Spleen (tissue), 11 donors: ENCODE data around the gene VSTM4. TPM values are rescaled to one million over a fixed set of nuclear protein-coding genes. Genes with fewer than 3 reads are reported as not detected.

Source experiments
- DNase-seq: peaks from one replicate; pipeline ENCODE4 v3.0.0-alpha.2; 2020
- H3K27ac ChIP-seq, 8 donors: fragments of 200-600 bp; sonication (generic) in 7 of 8; 1 replicate in 4 of 8; 2 replicates in 4 of 8; pipeline versions ENCODE4 v1.5.0 to v1.8.0; 2016 to 2021; ENCODE audit warnings: inconsistent platforms in 4 of 8, mild to moderate bottlenecking in 4 of 8, moderate library complexity in 1 of 8
- H3K27me3 ChIP-seq, 7 donors: fragments of 200-600 bp; sonication (generic) in 6 of 7; replicated peaks in 1 of 7; 1 replicate in 4 of 7; 2 replicates in 3 of 7; pipeline versions ENCODE4 v1.5.0 to v1.8.0; 2016 to 2021; ENCODE audit warnings: inconsistent platforms in 3 of 7, mild to moderate bottlenecking in 1 of 7
- H3K36me3 ChIP-seq, 6 donors: fragments of 200-600 bp; sonication (generic) in 5 of 6; 1 replicate in 4 of 6; 2 replicates in 2 of 6; pipeline versions ENCODE4 v1.5.0 to v1.8.0; 2016 to 2021; ENCODE audit warnings: inconsistent platforms in 2 of 6
- H3K4me1 ChIP-seq, 6 donors: fragments of 200-600 bp; sonication (generic) in 5 of 6; 1 replicate in 3 of 6; 2 replicates in 3 of 6; pipeline versions ENCODE4 v1.5.0 to v1.8.0; 2016 to 2021; ENCODE audit warnings: inconsistent platforms in 3 of 6
- H3K4me3 ChIP-seq, 8 donors: fragments of 200-600 bp; sonication (generic) in 7 of 8; 1 replicate in 4 of 8; 2 replicates in 4 of 8; pipeline versions ENCODE4 v1.5.0 to v1.8.0; 2016 to 2021; ENCODE audit warnings: inconsistent platforms in 4 of 8, mild to moderate bottlenecking in 4 of 8, moderate library complexity in 2 of 8
- H3K9me3 ChIP-seq, 8 donors: fragments of 200-600 bp; sonication (generic) in 7 of 8; 1 replicate in 4 of 8; 2 replicates in 4 of 8; pipeline versions ENCODE4 v1.5.0 to v1.8.0; 2016 to 2021; ENCODE audit warnings: inconsistent platforms in 4 of 8
- POLR2A ChIP-seq, 3 donors: fragments of 450-650 bp; IDR thresholded peaks; one replicate each; pipeline ENCODE4 v1.5.1; 2017; ENCODE audit warnings: antibody characterized with exemption in 3 of 3, mild to moderate bottlenecking in 1 of 3
- POLR2AphosphoS5 ChIP-seq, 3 donors: sonication (generic); formaldehyde crosslinking; IDR thresholded peaks; one replicate each; pipeline ENCODE4 v1.5.1; 2017; ENCODE audit warnings: antibody characterized with exemption in 3 of 3
- WGBS, 5 donors: extraction: QIAGEN DNeasy Blood & Tissue Kit in 3 of 5; methylation state at CpG; one replicate each; pipeline versions ENCODE4 v1.1.5 to v1.1.7; 2013 to 2018; 5-methylcytosine and 5-hydroxymethylcytosine counted together
- intact Hi-C: fragments of 100-400 bp; cut with DNase I; formaldehyde crosslinking; loops from one replicate; pipeline ENCODE4 v1.15.0; 2023; ENCODE audit warnings: low total_unique reads
- polyA plus RNA-seq, 3 donors: library from polyadenylated mRNA; stranded (reverse); fragments of 200-250 nt; gene quantifications; one replicate each; pipeline ENCODE4 v1.2.1, GENCODE V29; 2013
- total RNA-seq, 7 donors: library from RNA; depleted of rRNA in 3 of 7; stranded (reverse); fragments of >200 nt in 3 of 7; fragmentation: NEBNext Ultra II Directional in 4 of 7; extraction: Animal tissue kit (Norgen Biotek cat#: 25700) in 4 of 7; gene quantifications; one replicate each; pipeline versions ENCODE4 v1.1.0 to v1.2.1, GENCODE V29; 2016 to 2021
- TF ChIP-seq, protein P1 (sequence below), 11 experiments: fragments of 200-600 bp in 7 of 11; fragments of 450-650 bp in 4 of 11; sonication (generic) in 4 of 11; IDR thresholded peaks in 8 of 11; conservative IDR thresholded peaks in 3 of 11; 1 replicate in 7 of 11; 2 replicates in 4 of 11; pipeline versions ENCODE4 v1.4.0 to v1.8.0; 2016 to 2021; ENCODE audit warnings: antibody characterized with exemption in 11 of 11, inconsistent platforms in 4 of 11, mild to moderate bottlenecking in 1 of 11
- donor health status: healthy with polysubstance abuse.
- donor health status: DM: no; HTN: no; CAD: no; lungs with moderate emphysema.
- donor health status: DM: no; HTN: no; CAD: no.
- donor health status: Bipolar disorder and iron deficiency.
- donor health status: healthy.
- donor health status: DM: no; HTN: no; CAD: no.
- donor health status: DM: yes; HTN: yes; CAD: no.

The VSTM4 gene
- total and polyA plus RNA-seq, 10 donors, result 0.57 to 6.8 (median 3.1) TPM

DNA sequence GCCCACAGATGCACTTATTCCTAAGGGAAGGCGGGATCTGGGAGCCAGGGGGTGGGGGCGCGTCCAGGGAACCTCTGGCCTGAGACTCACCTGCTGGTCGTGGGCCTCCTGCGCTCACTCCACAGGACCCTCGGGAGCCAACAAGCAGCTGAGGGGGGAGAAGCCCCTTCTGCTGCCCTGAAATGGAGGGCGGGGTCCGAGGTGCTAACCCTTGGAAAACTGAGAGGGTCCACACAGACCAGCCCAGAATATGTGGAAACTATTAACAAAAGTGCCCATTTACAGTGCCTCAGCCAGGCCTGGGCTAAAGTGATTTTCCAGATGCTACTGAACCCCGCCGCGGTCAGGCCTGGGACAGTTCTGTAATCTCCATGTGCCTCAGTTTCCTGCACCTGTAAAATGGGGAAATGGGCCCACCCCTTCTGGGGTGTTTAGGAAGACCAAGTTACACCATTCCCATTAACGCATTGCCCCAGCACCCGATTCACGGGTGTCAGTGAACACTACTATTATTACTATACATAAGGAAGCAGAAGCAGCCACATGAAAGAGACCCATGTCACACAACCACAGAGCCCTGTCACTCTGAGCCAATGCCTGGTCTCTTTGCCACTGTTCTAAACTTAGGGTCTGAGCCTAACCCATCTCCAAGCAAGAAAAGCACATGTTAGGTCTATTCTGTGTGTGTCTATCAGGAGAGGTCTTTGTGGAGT, 630 bp upstream of the VSTM4 start:
- Histone ChIP-seq H3K4me1 (peaks cover 0 to 10% (median 5%) of the 10 kb centered on the region in 6 donors), H3K4me3 (peak overlapping the region in 1 of 8 donors; percentile 67), H3K27me3 (peaks cover 0 to 48% (median 14%) of the 10 kb centered on the region in 7 donors), H3K9me3 (no peaks in the 10 kb centered on the region), H3K36me3 (no peaks in the 10 kb centered on the region), H3K27ac (no peak overlapping the region)
- TF ChIP-seq POLR2A (IDR thresholded peaks at IDR 0.05) (no peak), POLR2AphosphoS5 (IDR thresholded peaks at IDR 0.05) (no peak)
- TF ChIP-seq, protein P1, sequence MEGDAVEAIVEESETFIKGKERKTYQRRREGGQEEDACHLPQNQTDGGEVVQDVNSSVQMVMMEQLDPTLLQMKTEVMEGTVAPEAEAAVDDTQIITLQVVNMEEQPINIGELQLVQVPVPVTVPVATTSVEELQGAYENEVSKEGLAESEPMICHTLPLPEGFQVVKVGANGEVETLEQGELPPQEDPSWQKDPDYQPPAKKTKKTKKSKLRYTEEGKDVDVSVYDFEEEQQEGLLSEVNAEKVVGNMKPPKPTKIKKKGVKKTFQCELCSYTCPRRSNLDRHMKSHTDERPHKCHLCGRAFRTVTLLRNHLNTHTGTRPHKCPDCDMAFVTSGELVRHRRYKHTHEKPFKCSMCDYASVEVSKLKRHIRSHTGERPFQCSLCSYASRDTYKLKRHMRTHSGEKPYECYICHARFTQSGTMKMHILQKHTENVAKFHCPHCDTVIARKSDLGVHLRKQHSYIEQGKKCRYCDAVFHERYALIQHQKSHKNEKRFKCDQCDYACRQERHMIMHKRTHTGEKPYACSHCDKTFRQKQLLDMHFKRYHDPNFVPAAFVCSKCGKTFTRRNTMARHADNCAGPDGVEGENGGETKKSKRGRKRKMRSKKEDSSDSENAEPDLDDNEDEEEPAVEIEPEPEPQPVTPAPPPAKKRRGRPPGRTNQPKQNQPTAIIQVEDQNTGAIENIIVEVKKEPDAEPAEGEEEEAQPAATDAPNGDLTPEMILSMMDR (IDR thresholded peaks at IDR 0.05 in 8 of 11, conservative IDR thresholded peaks at IDR 0.05 in 3 of 11), result no peak
- DNase-seq, result no peak
- intact Hi-C loops, result no loop called here
- 73 to 80% (median 77%) methylated on average over 12 to 14 of the region's 14 CpGs for WGBS, 5 donors

DNA sequence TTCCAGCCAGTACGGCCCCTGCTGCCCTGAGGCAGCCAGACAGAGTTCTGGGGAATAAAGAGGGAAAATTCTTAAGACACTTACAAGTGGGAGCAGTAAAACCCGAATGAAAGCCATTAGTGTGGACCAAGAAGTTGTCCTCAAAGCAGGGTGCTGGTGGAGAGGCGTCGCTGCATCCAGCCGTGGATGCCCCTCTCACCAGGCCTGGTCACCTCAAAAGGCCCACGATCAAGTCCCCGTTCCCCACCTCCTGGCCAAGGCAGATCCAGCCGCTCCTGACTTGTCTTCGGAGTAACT, 656 bp downstream of the VSTM4 start:
- DNase-seq, result no peak
- H3K4me1 ChIP-seq, result peaks cover 0 to 11% (median 5%) of the 10 kb centered on the region in 6 donors
- intact Hi-C loops, result no loop called here
- no peak for TF ChIP-seq POLR2AphosphoS5 (IDR thresholded peaks at IDR 0.05)
- TF ChIP-seq, protein P1 (IDR thresholded peaks at IDR 0.05 in 8 of 11, conservative IDR thresholded peaks at IDR 0.05 in 3 of 11), result no peak
- no peak for TF ChIP-seq POLR2A (IDR thresholded peaks at IDR 0.05)
- H3K4me3 ChIP-seq, result peak overlapping the region in 7 of 8 donors; percentile 22 to 67 (median 37)
- H3K27me3 ChIP-seq, result peaks cover 0 to 59% (median 14%) of the 10 kb centered on the region in 7 donors
- H3K36me3 ChIP-seq, result no peaks in the 10 kb centered on the region
- H3K27ac ChIP-seq, result peak overlapping the region in 6 of 8 donors; percentile 32 to 71 (median 62)
- H3K9me3 ChIP-seq, result no peaks in the 10 kb centered on the region
- 42 to 71% (median 64%) methylated on average over 9 of the region's 9 CpGs for WGBS, 5 donors

- Histone ChIP-seq H3K36me3 (no peaks in the 10 kb centered on the region), H3K27ac (no peak overlapping the region), H3K4me1 (peaks cover 0 to 11% (median 5%) of the 10 kb centered on the region in 6 donors), H3K9me3 (no peaks in the 10 kb centered on the region), H3K27me3 (peaks cover 0 to 66% (median 14%) of the 10 kb centered on the region in 7 donors), H3K4me3 (no peak overlapping the region)
- 71 to 82% (median 78%) methylated on average over 3 of the region's 3 CpGs for WGBS, 5 donors
- no peak for TF ChIP-seq POLR2AphosphoS5 (IDR thresholded peaks at IDR 0.05)
- TF ChIP-seq, protein P1 (IDR thresholded peaks at IDR 0.05 in 8 of 11, conservative IDR thresholded peaks at IDR 0.05 in 3 of 11), result no peak
- TF ChIP-seq POLR2A (IDR thresholded peaks at IDR 0.05), result no peak
- no peak for DNase-seq
- intact Hi-C loops, result no loop called here
Observed at GRCh38 chr10:49113741-49114141, 1.6 kb downstream of the VSTM4 start.

DNA sequence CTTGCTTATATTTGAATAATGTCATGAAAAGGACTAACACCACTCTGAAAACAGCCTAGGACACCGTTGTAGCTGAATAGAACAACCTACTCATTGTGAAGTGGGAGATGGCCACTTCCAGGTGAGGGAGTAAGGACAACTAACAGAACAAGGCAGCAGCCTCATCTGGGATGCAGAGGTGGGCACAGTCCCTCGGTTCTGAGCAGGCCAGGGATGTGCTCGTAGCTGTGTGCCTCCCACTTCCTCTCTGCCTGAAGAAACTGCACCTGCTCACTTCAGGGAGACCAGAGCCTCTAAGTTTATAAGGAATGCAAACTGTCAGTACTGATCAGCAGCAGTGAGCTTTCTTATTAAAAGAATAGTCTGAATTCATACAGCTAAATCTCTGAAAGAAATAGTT, 2.5 kb downstream of the VSTM4 start:
- Histone ChIP-seq H3K36me3 (no peaks in the 10 kb centered on the region), H3K4me3 (no peak overlapping the region), H3K27ac (no peak overlapping the region), H3K27me3 (peaks cover 0 to 69% (median 14%) of the 10 kb centered on the region in 7 donors), H3K4me1 (peaks cover 0 to 11% (median 5%) of the 10 kb centered on the region in 6 donors), H3K9me3 (no peaks in the 10 kb centered on the region)
- TF ChIP-seq, protein P1 (IDR thresholded peaks at IDR 0.05 in 8 of 11, conservative IDR thresholded peaks at IDR 0.05 in 3 of 11), result no peak
- TF ChIP-seq POLR2A (IDR thresholded peaks at IDR 0.05) (no peak), POLR2AphosphoS5 (IDR thresholded peaks at IDR 0.05) (no peak)
- intact Hi-C loops, result no loop called here
- no peak for DNase-seq
- 38 to 53% (median 44%) methylated on average over 3 of the region's 3 CpGs for WGBS, 5 donors
